ENCODE results near the gene TFCP2.

The TFCP2 gene

DNA sequence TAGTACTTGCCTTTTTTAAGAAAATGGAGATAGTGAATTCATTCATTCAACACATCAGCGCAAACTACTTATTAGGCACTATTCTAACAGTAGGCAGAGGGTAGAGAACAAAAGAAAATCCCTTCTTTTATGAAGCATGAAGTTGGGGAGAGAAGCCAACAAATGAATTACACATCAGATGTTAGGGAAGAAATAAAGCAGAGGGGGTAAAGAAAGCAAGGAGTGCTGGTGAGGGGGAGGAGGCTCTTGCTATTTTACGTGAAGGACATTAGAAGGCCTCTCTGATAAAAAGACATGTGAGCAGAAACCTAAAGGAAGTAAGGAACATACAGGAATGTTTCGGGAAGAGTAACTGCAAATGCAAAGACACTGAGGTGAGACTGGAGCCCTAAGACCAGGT, 22.2 kb downstream of the TFCP2 start:
- DNase-seq (ENCODE audit: low spot score): no peak

DNA sequence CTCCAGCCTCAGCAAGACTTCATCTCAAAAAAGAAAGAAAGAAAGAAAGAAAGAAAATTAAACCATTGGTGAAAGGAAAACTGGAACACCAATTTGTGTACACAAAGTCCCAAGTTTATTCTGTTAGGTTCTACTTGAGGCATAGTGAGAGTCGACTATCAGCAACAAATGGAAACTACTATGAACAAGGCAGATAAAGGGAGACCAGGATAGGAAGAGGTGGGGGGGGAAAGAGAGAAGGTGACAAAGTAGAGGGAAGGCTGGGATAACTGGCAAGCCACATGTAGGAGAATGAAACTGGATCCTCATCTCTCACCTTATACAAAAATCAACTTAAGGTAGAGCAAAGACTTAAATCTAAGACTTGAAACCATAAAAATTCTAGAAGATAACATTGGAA, 25.6 kb downstream of the TFCP2 start:
- DNase-seq (ENCODE audit: low spot score): no peak

DNA sequence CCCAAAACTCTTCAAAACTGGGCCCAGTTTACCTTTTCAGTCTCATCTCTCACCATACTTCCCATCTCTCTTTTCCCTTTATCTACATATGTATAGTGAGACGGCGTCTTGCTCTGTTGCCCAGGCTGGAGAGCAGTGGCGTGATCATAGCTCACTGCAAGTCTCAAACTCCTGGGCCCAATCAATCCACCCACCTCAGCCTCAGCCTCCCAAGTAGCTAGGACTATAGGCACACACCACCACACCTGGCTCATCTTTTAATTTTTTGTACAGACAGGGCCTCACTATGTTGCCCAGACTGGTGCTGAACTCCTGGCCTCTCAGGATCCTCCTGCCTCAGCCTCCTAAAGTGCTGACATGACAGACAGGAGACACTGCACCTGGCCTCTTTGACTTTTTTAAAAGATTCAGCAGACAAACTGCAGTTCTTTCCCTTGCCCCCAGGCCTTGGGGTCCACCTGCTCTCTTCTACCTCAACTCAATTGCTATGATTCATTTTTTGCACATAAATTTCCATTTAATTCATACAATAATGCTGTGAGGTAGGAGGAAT, 33.6 kb downstream of the TFCP2 start:
- DNase-seq (ENCODE audit: low spot score): no peak

DNA sequence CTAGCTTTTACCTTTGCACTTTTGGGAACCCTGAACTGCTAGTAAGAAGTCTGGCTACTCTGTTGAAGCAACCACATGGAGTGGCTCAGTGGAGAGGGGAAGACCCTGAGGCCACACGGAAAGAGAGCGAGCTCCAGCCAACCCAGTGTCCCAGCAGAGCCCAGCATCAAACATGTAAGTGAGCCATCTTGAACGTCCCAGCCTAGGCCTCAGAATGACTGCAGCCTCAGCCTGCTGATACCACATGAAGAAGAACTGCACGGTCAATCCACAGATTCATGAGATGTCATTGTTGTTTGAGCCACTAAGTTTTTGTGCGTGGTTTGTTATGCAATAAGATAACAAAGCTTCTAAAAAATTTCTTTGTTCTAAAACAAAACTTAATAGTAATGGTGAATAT, 40.2 kb downstream of the TFCP2 start:
- no peak for DNase-seq (ENCODE audit: low spot score)

DNA sequence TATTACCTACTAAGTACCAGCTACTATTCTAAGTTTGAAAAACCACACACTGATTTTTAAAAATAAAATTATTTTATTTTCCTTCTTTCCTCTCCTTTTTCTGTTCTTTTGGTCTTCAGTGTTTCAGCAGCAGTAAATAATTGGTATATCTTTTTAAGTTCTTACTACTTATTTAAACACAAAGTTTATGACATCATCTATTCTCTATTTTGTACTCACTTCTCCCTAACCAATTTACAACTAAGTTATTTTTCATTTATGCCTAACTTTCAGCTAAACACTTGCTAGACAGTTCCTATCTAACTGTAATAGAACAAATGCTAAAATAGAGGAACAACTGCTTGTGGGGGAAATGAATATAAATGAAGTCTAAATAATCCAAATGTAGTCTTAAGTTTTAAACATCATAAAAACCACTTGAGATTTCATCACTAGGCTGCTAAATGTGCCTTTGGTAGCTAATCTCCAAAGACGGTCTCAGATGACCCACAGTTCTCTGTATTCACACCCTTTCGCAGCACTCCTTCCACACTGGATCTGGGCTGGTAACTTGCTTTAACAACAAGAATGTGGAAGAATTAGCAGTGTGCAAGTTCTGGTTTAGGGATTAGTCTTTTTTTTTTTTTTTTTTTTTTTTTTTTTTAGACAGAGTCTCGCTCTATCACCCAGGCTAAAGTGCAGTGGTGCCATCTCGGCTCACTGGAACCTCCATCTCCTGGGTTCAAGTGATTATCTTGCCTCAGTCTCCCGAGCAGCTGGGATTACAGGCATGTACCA, 41.0 kb downstream of the TFCP2 start:
- no peak for DNase-seq (ENCODE audit: low spot score)

DNA sequence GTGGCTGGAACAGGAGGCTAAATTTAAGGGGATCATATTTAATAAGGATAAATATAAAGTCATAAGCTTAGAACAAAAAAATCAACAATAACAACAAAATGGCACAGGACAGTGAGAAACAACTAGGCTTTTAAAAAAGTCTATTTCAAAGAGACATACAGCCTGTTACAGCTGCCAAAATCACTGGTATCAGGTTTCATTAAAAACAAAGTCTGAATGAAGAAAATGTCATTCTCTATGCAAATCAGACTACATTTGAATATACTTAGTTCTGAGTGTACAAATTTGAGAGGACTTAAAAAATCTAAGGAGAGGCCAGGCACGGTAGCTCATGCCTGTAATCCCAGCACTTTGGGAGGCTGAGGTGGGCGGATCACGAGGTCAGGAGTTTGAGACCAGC, 44.0 kb downstream of the TFCP2 start:
- no peak for DNase-seq (ENCODE audit: low spot score)

DNA sequence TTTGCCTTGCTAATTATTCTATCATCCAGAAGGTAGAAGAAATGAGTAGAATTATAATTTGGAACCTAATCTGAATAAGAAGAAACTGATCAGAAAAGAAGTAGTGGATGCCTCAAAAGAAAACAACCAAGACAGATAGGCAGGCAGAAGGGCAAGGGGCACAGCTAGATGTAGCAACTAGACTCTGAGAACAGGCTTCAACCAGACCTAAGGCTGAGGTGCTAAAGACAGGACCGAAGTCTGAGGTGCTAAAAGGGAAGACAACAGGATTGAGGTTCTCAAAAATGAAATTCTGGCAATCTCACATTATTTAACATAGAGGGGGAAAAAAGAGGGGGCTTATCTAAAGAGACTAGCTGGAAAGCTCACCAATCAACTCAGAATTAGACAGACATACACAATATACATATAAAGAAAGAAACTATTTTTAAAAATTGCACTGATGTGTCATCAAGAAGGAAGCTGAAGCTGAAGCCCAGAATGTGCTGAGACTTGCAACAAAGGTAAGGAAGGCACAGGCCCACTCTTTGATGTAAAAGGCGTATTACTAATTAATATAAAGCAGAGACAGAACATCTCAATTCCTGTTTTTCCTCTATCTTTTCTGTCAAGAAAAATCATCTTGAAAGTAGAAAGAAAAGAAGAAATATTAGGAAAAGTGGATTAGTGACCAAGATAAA, 45.7 kb downstream of the TFCP2 start:
- DNase-seq (ENCODE audit: low spot score): no peak

DNA sequence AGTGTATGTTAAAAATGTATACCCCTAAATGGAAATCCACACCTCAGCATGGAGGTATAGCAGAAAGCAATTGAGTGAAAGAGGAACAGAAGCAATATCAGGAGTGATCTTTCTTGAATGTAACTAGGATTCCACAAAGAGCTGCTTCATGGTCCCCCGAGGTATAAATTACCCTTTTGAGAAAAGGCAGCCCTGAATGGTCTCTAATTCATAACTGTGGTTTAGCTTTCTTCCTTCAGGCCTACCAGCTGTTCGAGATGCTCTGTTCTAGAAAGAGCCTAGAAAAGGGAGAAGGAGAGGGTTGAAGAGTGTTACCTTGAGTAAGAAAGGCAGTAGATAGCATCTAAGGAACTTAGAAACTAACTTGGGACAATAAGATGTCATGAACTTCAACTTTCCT, 46.6 kb downstream of the TFCP2 start:
- no peak for DNase-seq (ENCODE audit: low spot score)

DNA sequence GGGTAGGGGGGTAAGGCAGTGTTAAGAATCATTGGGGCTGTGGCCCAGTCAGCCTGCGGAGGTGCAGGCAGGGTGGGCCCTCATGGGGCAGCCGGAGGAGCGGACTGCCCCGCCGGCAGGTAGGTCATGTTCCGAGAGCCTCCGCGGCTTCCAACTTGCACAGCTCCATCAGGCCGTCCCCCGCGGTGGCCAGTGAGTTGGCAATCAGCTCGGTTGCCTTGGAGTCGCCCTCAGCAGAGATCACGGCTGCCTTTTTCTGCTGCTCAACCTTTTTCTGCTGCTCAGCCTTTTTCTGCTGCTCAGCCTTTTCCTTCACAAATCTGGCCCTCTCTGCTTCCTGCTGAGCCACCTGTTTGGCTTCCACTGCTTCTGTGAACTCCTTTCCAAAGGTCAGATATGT, 48.4 kb downstream of the TFCP2 start:
- DNase-seq (ENCODE audit: low spot score): no peak

DNA sequence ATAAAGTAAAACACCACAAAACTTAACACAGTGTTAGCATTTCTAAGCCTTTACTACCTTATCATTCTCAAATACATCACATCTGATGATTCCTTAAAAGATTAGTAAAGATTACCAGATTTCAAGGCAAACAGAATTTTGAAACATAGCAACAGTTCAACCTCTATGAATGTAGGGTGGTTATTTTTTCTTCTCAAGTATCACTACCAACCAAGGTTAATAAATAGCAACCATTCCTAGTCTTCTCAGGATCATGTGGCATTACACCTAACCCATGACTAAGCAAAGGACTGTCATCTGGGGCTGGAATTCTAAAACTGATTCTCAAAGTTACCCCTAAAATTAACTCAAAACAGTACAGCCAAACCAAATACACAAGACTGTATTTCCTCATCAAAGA, 50.1 kb downstream of the TFCP2 start:
- DNase-seq (ENCODE audit: low spot score): no peak

DNA sequence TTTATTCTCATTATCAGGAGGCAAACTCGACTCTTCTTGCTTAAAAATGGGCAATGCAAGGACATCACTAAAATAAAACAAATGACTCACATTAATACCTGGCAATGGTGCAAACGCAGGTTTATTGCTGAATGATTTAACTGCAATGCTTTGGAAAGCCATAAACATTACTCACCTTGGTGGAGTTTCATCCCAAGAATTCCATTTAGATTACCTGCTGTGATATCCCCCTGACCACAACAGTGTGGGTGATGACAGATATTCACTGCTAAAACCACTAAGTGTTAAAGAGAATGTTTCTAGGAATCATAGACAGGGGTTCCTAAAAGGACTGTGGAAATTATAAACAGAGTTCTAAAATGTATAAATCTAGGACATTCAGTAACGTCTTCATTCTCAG, 54.2 kb downstream of the TFCP2 start:
- no peak for DNase-seq (ENCODE audit: low spot score)

DNA sequence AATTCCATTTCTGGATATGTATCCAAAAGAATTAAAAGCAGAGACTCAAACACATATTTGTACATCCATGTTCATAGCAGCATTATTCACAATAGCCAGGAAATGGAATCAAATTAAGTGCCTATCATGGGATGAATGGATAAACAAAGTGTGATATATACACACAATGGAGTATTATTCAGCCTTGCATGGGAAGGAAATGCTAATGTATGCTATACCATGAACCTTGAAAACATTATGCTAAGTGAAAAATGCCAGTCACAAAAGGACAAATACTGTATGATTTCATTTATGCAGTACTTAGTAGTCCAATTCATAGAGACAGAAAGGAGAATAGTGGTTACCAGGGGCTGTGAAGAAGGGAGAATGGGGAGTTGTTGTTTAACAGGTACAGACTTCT, 57.4 kb downstream of the TFCP2 start:
- DNase-seq (ENCODE audit: low spot score): no peak

DNA sequence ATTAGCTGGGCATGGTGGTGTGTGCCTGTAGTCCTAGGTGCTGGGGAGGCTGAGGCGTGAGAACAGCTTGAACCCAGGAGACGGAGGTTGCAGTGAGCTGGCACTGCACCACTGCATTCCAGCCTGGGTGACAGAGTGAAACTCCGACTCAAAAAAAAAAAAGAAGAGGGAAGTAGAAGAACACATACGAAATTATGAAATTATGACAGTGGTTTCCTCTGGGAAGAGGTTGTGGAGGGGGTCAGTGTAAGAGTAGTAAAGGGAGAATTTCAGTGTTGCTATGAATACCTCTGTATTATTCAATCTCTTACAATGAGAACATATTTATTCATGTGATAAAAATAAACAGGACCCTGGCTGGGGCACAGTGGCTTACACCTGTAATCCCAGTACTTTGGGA, 64.8 kb downstream of the TFCP2 start:
- no peak for DNase-seq (ENCODE audit: low spot score)

DNA sequence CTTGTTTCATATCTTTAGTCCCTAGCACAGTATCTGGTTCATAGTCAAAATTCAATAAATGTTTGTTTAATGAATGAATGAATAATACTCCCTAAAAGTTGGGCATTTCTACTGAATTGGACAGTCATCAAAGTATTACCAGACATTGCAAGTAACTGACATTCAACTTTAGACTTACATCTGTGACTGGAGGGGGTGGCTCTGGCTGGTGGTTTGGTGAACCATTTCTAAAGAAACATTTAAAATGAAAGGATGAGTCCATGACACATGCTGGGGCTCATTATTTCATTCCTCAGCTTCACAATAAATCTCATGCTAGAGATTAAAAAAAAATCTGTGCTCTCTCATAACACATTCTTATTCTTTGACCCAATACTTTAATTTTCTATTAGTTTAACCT, 69.0 kb downstream of the TFCP2 start:
- no peak for DNase-seq (ENCODE audit: low spot score)

DNA sequence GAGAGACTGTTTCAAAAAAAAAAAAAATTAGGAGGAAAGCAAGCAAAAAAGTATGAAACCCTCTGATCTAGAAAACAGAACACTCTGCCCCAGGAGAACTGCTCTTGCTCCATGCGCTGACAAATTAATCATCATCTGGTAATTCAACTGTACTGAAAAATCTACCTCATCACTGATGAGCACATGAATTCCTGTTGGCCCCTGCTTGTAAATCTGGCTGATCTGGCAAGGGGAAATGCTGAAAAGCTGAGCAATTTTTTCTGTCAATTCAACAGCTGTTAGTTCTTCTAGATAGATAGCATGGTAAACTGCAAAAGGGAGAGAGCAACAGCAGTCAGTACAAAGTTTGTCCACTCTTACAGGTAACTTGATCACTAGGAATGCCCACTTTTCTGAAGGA, 74.3 kb downstream of the TFCP2 start:
- DNase-seq (ENCODE audit: low spot score): no peak

DNA sequence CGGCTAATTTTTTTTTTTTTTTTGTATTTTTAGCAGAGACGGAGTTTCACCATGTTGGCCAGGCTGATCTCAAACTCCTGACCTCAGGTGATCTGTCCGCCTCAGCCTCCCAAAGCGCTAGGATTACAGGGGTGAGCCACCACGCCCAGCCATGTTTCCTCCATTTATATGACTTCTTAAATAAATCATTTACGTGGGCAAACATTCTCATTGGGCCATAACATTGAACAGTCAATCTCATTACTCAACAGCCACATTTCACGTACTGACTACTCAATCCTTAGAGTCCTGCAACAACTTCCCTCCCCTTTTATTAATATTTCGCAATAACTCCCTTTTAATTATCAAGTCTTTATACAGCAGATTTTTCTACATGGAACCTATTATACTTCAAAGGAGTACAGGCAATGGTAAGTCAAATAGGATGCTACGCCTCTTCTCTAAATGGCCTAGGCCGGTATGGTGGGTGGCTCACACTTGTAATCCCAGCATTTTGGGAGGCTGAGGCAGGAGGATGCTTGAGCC, 82.2 kb downstream of the TFCP2 start:
- DNase-seq (ENCODE audit: low spot score): no peak

DNA sequence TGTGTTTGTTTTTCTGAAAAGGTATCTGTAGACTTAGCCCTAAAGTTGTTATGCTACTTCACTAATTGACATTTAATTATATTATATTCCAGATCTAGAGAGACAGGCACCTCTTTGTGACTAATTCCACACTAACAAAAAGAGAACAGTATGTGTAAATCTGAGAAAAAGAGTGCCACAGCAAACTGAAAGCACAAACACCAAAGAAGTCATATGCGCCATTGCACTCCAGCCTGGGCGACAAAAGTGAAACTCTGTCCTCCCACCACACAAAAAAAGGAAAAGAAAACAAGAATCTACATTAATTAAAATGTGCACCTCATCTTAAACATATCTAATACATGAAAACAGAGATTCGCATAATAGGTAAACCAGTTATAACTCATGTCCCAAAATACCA, 85.1 kb downstream of the TFCP2 start:
- DNase-seq (ENCODE audit: low spot score): no peak

DNA sequence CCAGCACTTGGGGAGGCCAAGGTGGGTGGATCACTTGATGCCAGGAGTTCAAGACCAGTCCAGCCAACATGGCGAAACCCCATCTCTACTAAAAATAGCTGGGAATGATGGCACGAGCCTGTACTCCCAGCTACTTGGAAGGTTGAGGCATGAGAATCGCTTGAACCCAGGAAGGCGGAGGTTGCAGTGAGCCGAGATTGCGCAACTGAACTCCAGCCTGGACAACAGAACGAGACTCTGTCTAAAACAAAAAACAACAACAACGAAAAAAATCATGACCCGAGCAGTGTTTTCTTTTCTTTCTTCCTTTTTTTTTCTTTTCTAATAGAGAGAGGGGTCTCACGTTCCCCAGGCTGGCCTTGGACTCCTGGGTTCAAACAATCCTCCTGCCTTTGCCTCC, 86.0 kb downstream of the TFCP2 start:
- DNase-seq (ENCODE audit: low spot score): no peak

DNA sequence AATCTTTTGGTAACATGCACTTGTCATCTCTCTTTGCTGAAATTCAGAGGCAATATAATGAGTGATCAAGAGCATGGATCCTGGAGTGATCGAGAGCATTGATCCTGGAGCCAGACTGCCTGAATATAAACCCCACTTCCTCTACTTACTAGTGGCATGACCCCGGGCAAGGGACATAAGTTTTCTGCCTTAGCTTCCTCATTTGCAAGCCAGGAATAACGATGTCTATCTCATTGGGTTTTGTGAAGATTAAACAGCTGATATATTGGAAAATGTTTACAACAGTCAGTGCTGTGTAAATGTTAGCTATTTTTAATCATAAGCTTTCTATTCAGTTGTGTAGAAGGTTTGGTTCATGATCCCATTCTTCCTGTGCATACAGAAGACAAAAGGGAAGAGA, 87.2 kb downstream of the TFCP2 start:
- DNase-seq (ENCODE audit: low spot score): no peak

DNA sequence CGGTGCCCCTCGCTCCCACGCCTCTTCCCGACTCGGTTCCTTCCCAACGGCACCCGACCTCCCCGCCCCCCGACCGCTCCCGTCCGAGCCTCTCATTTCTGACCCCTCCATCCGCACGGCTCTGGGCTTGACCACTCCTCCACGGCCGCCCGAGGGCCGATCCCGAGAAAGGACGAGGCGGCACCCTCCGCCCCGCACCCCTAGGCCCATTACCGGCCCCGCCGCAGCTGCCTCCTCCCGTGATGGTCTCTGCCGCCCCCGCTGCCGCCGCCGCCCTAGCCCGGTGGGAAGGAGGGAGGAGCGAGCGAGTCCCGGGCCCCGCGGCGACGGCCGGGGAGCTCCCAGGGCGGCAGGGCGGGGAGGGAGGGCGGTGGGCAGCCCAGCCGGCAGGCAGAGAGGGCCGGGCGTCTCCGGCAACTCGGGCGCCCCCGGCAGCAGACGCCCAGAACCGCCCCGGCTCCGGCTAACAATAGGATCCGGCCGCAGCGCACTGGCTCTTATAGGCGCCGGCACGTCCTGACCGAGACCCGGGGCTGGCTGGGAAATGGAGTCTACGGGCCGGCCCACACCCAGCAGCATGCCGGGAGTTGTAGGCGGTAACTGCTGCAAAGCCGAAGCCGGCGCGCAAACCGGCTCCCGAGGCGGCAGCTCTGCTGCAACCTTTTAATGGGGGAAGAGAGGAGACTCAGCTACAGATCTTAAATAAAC, 89.7 kb downstream of the TFCP2 start, which contains the start of gene CSRNP2:
TSS of gene CSRNP2 (minus strand) at position 471 of the 708 bp plus-strand sequence. CDS start 7,035 bp downstream, outside the sequence.
- peak; percentile 73 for DNase-seq (ENCODE audit: low spot score)

DNA sequence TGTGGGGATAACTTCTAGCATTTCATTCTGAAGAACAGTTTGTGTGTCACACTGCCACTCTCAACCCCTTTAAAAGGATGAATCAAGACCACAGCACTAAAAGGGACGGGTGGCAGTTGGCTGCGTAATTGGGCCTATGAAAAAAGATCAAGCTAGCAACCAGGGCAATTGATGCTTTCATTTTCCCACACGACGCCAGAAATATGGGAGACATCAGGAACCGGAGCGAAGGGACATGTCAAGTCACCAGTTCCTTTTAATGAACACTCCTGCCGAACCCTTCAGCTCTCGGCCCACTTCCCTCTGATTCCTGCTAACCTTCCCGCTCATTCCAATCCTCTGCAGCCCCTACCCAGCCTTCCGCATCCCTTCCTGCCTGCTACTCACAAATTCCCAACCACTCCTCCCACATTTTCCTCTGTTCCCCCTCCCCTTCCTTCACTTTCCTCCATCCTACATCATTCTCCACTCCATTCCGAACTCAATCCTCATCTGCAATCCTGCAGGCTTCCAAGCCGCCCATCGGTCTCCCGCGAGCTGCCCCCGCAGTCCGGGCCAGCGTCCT, 90.3 kb downstream of the TFCP2 start:
- peak; percentile 13 for DNase-seq (ENCODE audit: low spot score)

DNA sequence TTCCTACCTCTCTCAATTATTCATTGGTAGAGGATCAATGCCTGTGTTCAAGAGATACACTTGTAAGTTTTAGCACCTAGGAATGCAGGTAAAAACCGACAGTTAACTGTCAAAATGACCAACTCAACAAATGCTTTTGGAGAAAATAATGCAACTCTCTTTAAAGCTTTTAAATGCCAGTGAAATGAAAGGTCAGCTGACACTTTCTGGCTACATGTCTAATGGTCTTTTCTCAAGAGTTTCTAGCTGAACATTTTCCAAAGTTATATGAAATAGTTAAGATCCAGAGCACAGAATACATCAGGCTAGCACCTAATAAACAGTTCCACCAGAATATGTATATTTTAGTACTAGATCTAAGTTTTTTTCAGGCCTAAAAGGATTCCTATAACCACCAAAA, 91.5 kb downstream of the TFCP2 start:
- DNase-seq (ENCODE audit: low spot score): no peak
